Cardiac atrium fibroblast (primary cell): Measurements from ENCODE around the gene ECT2. TPM values are rescaled to one million over a fixed set of nuclear protein-coding genes. Genes with fewer than 3 reads are reported as not detected.

Source experiments
- total RNA-seq: library from RNA; depleted of rRNA; stranded (reverse); fragments of >200 nt; gene quantifications from 2 replicates; pipeline ENCODE4 v1.2.3, GENCODE V29; 2015

Gene ECT2, protein sequence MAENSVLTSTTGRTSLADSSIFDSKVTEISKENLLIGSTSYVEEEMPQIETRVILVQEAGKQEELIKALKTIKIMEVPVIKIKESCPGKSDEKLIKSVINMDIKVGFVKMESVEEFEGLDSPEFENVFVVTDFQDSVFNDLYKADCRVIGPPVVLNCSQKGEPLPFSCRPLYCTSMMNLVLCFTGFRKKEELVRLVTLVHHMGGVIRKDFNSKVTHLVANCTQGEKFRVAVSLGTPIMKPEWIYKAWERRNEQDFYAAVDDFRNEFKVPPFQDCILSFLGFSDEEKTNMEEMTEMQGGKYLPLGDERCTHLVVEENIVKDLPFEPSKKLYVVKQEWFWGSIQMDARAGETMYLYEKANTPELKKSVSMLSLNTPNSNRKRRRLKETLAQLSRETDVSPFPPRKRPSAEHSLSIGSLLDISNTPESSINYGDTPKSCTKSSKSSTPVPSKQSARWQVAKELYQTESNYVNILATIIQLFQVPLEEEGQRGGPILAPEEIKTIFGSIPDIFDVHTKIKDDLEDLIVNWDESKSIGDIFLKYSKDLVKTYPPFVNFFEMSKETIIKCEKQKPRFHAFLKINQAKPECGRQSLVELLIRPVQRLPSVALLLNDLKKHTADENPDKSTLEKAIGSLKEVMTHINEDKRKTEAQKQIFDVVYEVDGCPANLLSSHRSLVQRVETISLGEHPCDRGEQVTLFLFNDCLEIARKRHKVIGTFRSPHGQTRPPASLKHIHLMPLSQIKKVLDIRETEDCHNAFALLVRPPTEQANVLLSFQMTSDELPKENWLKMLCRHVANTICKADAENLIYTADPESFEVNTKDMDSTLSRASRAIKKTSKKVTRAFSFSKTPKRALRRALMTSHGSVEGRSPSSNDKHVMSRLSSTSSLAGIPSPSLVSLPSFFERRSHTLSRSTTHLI
- 17.7 and 18.6 TPM in 2 replicates for total RNA-seq

GRCh38 chr3:172750368-172751174 lies at the start of gene ECT2:
Gene ECT2 (plus strand): TSS chr3:172750726. CDS start chr3:172754531, 3,805 bp downstream.

DNA sequence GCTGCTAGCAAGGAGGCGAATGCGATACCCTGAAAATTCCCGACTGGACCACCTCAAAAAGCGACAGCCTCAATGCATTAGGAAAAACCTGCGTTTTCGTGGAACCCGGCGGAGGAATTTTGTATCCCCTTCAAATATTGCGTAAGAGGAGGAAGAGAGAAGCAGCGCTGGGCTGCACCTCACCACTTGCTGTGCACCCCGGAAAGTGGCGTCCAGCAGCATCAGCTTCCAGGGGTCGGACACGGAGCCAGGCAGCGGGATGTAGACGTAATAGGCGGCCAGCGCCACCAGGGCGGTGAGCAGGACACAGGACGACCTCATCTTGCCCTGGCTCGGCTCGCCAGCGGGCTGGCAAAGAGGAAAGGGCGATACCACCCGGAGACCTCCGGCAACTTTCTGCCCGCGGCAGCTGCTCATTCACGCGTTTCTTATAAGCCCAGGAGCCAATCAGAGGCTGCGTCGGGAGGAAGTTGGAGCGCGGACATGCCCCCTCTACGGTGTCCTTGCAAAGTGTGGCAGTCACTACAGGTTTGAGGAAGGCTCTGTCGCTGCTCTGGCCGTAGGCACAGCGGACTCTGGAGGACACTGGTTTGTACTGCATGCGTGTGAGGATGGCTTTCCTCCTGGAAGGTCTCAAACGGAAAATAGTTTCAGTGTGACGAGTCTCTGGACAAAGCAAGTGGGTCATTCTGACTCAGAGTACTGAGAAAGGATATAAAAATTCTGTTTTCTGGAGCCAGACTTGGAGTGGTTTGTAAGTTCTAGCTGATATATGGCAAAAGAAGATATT lies 39.7 kb upstream of the ECT2 start, which contains the start of gene NCEH1:
Gene NCEH1, minus strand, starts transcription at position 404 of the 790 bp plus-strand sequence. Its CDS starts 83 bp downstream, at position 321.

Other genes with a start within 250 kb of the ECT2 start
- gene TNFSF10, start 227.3 kb upstream of the ECT2 start, total RNA-seq: 0.36 and 4.9 TPM in 2 replicates
- 5.4 and 10.4 TPM in 2 replicates for gene NCEH1, start 39.7 kb upstream of the ECT2 start, total RNA-seq